GM12865 (cell line): ENCODE measurements around the gene FABP6.
"Not testable (repeated sequence)": the region's sequence is repeated elsewhere in the genome, so short reads cannot be mapped to it uniquely, and the experiment has no call there.

Source experiments
- DNase-seq: peaks from one replicate; pipeline ENCODE4 v3.0.0; 2010; ENCODE audit warnings: low read depth
- H3K4me3 ChIP-seq: 2 replicates; pipeline ENCODE4 v1.5.1; 2011; ENCODE audit warnings: mild to moderate bottlenecking, low read depth, low read length, control low read depth
- CTCF ChIP-seq: IDR thresholded peaks from 2 replicates; pipeline ENCODE4 v1.5.1; 2011; ENCODE audit warnings: low read length, control low read depth, low read depth, inconsistent platforms; ENCODE audit not compliant: insufficient read depth; ENCODE audit errors: missing control alignments

FABP6 gene

GRCh38 chr5:160187091-160187490 is 42.2 kb upstream of the FABP6 start:
- TF ChIP-seq CTCF: no peak
- no peak for DNase-seq
- no peak overlapping the region for H3K4me3 ChIP-seq

- TF ChIP-seq CTCF: peak; percentile 5
- peak overlapping the region; percentile 32 for H3K4me3 ChIP-seq
- DNase-seq: no peak
Measured at GRCh38 chr5:160188141-160189015, 40.9 kb upstream of the FABP6 start.

DNA sequence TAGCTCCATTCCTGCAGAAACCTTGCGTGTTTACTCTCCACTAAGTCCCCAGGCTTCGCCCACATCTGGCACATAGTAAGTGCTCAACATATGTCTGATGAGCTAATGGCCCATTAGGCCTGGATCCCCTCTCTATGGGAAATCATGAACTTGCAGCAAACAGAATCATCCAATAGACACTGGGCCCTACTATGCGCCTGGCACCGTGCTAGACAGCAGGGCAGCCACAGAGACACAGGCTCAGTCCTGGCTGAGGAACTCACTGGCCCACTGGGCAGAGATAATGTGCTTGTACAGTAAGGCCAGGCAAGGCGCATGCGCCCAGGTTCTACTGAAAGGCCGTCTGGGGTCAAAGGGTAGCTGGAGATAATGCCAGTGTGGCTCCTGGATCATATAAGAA is 36.9 kb upstream of the FABP6 start:
- no peak for TF ChIP-seq CTCF
- no peak for DNase-seq
- H3K4me3 ChIP-seq: no peak overlapping the region

- H3K4me3 ChIP-seq, DNase-seq: not testable (repeated sequence)
Measured at GRCh38 chr5:160193076-160193475, 36.2 kb upstream of the FABP6 start.

DNA sequence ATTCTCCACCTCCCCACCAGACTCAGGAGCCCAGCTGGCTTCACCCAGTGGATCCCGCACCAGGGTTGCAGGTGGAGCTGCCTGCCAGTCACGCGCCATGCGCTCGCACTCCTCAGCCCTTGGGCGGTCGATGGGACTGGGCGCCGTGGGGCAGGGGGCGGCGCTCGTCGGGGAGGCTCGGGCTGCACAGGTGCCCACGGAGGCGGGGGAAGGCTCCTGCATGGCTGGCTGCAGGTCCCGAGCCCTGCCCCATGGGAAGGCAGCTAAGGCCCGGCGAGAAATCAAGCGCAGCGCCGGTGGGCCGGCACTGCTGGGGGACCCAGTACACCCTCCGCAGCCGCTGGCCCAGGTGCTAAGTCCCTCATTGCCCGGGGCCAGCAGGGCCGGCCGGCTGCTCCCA is 35.5 kb upstream of the FABP6 start:
- not testable (repeated sequence) for H3K4me3 ChIP-seq, DNase-seq

DNA sequence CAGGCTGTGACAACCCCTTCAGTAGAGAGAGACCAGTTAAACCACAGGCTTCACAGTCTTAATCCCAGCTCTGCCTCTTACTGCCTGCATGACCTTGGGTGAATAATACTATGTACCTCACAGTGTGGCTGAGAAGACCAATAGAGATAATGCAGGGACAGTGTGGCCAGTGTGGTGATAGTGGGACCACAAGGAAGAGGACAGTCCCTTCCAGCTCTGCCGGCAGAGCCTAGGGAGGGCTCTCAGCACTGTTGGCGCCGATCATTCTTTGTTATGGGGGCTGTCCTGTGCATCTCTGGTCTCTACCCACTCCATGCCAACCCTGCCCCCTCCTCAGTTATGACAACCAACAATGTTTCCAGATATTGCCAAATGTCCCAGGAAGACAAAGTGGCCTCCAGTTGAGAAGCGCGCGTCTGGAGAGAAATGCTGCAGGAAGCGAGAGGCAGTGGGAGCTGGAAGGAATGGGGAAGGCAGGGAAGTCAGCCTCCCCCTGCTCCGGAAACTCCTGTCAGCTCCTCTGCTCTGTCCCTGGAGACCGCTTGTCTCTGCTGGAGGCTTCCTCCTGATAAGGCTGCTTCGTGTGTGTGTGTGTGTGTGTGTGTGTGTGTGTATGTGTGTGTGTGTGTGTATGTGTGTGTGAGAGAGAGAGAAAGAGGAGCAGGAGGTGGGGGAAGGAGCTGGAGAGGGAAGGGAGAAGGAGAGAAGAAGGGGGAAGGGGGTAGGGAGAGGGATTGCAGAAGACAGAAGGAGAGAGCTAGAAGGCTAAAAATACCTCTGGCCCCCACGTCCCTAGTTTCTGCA is 31.8 kb upstream of the FABP6 start:
- TF ChIP-seq CTCF: no peak
- no peak overlapping the region for H3K4me3 ChIP-seq
- DNase-seq: peak; percentile 30

DNA sequence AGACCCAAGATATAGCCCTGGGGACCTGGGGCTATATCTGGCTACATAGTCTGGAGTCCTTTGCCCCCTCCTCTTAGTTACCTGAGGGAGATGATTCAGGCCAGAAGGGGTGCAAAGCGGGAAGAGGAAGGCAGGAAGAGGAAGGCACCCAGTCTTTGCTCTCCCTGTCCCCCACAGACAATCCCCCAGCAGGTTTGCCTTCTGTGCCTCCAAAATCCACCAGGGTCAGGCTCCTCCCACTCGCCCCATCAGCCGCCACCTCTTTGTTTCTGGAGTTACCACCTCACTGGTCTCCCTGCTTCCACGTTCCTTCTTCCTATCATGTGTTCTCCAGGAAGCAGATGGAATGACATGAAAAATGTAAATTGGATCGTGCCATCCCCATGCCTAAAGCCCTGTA is 31.2 kb upstream of the FABP6 start:
- TF ChIP-seq CTCF: no peak
- no peak for DNase-seq
- no peak overlapping the region for H3K4me3 ChIP-seq
